Posterior cingulate gyrus (tissue), 11 donors: Measurements from ENCODE around the gene POU6F2.

Experiments used
- DNase-seq, 10 donors: peaks; one replicate each; pipeline versions ENCODE4 v3.0.0 to v3.0.0-alpha.2; 2020 to 2021; ENCODE audit warnings: mixed read lengths in 3 of 10
- intact Hi-C: fragments of 100-400 bp; cut with DNase I; formaldehyde crosslinking; loops from one replicate; pipeline ENCODE4 v1.15.1; 2023

The POU6F2 gene

DNA sequence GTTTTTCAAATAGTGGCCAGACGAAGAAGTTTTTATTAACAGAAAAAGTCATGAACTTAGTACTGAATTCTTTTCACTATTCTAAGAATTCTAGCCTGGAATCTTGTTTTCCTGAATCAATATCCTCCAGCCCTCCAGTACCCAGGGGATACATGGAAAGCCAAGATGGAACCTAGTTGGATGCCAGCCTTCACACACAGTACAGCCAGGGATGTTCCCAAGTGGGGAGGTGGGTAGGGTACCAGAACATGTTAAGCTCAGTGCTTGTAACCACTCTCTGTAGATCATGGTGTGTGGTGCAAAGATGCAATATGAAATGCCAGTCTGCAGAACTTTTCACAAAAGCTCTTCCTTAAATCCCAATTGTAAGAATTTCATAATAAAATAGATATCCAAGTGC lies 128.0 kb downstream of the POU6F2 start:
- DNase-seq: no peak
- intact Hi-C loops: no loop called here

DNA sequence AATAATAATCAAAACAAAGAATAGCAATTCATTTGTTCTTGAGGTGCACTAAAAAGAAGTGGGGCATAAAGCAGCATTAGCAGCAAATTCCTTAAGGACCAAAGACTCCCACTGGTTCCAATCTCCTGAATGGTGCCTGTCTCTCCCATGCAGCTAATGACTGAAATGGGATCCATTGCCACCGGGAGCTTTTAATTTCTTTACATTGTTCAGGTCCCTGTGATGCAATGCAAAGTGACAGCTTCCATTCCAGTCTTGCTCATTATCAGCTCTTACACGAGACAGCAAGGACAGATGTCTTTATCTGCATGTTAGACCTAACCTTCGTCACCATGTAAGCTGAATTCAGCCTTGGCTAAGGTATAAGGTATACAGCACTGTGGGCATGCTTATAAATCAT lies 148.1 kb downstream of the POU6F2 start:
- no peak for DNase-seq
- intact Hi-C loops: no loop called here

DNA sequence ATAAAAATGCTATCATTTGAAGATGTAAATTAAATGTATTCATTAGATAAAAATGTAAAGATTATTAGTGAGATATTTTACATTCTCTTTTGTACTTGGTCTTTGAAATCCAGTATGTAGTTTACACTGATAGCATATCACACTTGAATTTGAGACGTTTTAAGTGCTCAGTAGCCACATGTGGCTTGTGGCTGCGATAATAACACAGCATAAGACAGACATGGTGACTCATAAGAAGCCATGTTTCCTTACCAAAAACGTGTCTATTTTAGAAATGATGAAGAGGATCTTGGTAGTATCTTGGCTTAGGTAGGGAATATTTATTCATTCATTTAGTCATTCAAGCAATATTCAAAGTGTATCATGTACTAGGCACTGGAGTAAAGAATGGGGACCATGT lies 149.3 kb downstream of the POU6F2 start:
- DNase-seq: no peak
- intact Hi-C loops: no loop called here

GRCh38 chr7:39128287-39128843 lies 150.7 kb downstream of the POU6F2 start:
- intact Hi-C loops: no loop called here

DNA sequence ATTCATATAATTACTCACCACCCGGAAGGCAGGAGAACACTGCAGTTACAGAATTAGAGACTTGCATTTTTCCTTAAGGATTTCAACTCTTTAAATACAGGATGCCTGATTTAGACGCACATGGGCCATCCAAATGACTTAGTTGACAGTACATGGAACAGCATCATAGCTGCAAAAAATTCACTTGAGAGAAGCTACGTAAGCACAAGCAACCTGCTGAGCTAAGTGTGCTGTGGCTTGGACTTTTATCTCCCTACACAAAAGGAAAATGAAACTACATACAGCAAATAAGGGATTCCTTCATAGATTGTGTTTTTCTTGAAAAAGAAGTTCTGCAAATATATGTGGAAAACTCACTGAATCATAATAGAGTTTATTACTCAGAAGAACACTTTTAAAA lies 152.6 kb downstream of the POU6F2 start:
- intact Hi-C loops: no loop called here
- no peak for DNase-seq

More at GRCh38 chr7:39128287-39128843, 150.7 kb downstream of the POU6F2 start:
- no peak for DNase-seq

DNA sequence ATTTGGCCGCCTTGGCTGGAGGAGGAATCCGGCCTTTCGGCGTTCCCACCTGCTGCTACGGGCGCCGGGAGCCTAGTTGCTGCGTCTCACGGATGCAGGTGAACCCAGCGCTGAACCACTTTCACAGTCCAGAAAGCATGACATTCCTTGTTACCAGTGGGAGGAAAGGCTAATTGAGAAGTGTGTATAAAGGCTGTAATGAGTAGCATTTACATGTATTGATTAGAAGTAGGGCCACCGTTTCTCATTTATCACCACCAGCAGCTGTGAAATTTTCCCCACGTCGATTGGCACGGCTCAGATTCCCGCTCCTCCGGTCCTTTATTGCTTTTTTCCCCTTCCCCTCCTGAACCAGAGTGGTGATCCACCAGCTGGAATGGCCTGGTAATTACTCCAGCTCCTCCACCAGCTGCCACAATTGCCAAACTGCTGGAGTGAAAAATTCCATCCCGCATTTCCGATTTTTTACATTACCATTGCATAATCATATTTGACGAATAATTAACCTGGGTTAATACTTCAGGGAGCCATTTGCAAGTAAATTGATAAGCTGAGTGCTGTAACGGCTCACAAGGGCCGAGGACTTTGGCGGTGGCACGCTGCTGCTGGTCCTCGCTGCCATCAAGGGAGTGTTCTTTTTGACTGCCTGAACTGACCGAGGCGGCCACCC lies 153.3 kb downstream of the POU6F2 start:
- peak in 1 of 10 donors; percentile 74 for DNase-seq
- intact Hi-C loops: no loop called here

DNA sequence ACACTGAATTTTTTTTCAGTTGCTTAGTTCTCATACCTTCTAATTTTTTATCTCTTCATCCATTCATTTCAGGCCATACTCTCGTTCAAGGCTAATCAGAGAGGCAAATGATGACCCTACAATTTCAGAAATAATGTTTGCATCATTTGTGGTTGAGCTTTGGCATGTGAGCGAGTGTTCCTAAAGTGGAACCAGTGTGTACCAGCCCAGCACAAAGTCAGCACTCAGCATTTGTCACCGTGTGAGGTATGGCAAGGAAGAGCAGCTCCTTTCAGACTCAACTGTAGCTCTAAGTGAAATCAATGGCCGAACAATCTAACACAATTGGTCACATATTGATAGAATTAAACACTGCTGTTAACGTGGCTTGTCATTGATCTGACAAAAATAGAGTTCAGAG lies 154.6 kb downstream of the POU6F2 start:
- intact Hi-C loops: no loop called here
- no peak for DNase-seq

- DNase-seq: no peak
- intact Hi-C loops: no loop called here
Measured at GRCh38 chr7:39133088-39133487, 155.4 kb downstream of the POU6F2 start.

DNA sequence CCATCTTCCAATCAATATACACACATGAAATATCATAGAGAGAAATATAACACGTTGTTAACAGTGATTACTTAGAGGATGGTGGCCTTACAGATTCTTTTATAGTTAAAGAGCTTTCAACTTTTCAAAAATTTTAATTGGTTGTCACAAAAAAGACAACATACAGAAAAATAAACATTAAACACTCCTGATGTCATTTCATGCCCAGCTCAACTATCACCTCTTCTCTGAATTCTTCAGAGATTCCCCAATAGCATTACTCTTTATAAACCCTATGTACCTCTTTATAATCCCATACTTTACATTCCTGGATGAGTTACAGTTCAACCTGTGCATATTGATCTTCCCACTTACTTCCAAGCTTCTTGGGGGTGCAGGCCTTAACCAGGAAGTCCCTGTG lies 159.8 kb downstream of the POU6F2 start:
- intact Hi-C loops: no loop called here
- DNase-seq: no peak

DNA sequence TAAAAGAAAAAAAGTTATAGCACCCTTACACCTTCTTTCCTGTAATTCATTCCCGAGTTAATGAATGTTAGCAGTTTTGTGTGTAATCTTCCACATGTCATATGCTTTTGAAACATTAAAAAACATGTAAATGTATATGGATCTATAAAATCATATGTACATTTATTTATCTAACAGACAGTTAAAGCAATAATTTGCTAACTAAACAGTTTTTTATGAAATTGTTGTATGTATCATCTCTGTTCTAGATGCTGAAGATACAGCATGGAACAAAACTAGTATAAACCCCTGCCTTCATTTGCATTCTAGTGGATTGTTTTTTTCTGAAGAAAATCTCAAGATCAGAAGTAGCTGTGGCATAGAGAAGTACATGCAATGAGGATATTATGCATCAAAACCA lies 165.0 kb downstream of the POU6F2 start:
- DNase-seq: no peak
- intact Hi-C loops: no loop called here

- DNase-seq: no peak
- intact Hi-C loops: no loop called here
Measured at GRCh38 chr7:39144420-39144819, 166.7 kb downstream of the POU6F2 start.

DNA sequence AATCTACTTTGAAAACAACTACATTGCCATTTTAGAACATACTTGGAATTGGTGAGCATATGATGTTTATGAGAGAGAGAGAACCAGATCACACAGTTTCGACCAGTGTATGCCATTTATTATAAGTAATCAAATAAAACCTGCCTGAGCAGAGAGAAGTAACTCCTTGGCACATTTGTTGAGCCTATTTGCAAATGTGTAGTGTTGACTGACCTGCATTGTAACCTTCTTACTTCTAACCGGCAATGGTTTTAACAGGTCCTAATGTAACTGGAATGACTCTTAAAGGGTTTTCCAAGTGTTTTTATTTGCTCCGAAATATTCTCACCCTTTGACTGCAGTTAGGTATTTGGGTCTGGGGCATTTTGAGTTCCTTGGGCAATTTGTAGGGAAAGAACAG lies 167.6 kb downstream of the POU6F2 start:
- DNase-seq: no peak
- intact Hi-C loops: no loop called here

- no peak for DNase-seq
- intact Hi-C loops: no loop called here
Measured at GRCh38 chr7:39145935-39146334, 168.2 kb downstream of the POU6F2 start.

GRCh38 chr7:39152701-39153100 lies 175.0 kb downstream of the POU6F2 start:
- no peak for DNase-seq
- intact Hi-C loops: no loop called here

- no peak for DNase-seq
- intact Hi-C loops: no loop called here
Measured at GRCh38 chr7:39153113-39153512, 175.4 kb downstream of the POU6F2 start.

- DNase-seq: no peak
- intact Hi-C loops: no loop called here
Measured at GRCh38 chr7:39153647-39154046, 175.9 kb downstream of the POU6F2 start.

- DNase-seq: no peak
- intact Hi-C loops: no loop called here
Measured at GRCh38 chr7:39154815-39155214, 177.1 kb downstream of the POU6F2 start.

GRCh38 chr7:39158367-39158766 lies 180.7 kb downstream of the POU6F2 start:
- DNase-seq: no peak
- intact Hi-C loops: no loop called here

DNA sequence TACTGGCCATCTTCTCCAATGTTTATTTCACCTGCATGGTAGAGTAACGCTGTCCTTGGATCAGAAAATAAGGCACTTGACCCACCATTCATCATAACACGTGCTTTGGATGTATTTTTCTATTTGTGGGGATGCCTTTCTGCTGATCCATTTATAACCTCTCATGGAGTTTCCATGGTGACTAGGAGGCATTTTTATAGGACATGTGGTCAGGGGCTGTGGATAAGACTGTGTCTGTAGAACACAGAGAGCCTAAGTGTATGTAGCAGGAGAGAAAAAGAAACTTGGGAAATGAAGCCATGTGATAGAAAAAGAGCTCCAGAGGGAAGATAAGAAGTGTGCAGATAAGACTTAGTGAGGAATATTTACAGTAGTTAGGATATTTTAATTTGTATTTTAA lies 184.2 kb downstream of the POU6F2 start:
- DNase-seq: no peak
- intact Hi-C loops: no loop called here

- intact Hi-C loops: no loop called here
Measured at GRCh38 chr7:39164887-39165286, 187.2 kb downstream of the POU6F2 start.

DNA sequence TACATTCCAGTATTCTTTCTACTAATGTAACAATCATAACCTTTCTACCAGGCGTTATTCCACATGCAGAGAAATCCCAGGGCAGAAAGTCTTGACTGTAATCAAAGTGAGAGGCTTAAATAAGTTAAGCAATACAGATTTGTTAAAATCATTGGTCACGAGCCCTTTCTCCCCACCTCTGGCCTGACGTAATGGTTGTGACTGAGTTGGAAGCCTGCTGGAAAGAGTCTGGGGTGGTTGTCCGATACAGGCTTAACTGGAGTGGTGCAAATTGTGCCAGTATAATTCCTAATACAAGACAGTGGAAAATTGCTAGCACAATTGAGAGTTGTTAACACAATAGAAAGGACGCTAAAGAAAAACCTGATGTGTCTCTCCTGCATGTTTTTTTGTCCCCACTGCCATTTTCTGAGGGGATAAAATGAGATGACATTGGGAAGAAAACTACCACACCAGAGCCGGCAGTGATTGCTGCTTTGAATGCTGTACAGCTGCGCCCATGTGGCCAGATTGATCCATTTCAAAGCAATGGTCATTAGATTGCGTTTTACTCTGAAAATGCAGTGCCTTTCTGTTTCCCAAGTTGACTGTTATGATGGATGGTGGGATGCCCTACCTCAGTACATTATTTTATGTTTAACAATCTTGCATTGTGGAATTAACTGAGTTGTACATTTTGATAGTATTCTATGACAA lies 190.8 kb downstream of the POU6F2 start:
- intact Hi-C loops: no loop called here
- DNase-seq: no peak

More at GRCh38 chr7:39164887-39165286, 187.2 kb downstream of the POU6F2 start:
- no peak for DNase-seq

GRCh38 chr7:39172137-39172536 lies 194.4 kb downstream of the POU6F2 start:
- no peak for DNase-seq
- intact Hi-C loops: no loop called here
